M059J (cell line): ENCODE data around the gene SEC14L6. TPM values are rescaled to one million over a fixed set of nuclear protein-coding genes. Genes with fewer than 3 reads are reported as not detected.

Experiments used
- DNase-seq: peaks from one replicate; pipeline ENCODE4 v3.0.0-alpha.2; 2012; ENCODE audit warnings: low read depth
- total RNA-seq: library from RNA; depleted of rRNA; stranded (reverse); fragments of >200 nt; shearing (Covaris generic); gene quantifications from 2 replicates; pipeline ENCODE4 v1.2.3, GENCODE V29; 2014; rRNA removed

Gene SEC14L6
- total RNA-seq, 1 experiment from 2014 or later: not detected

DNA sequence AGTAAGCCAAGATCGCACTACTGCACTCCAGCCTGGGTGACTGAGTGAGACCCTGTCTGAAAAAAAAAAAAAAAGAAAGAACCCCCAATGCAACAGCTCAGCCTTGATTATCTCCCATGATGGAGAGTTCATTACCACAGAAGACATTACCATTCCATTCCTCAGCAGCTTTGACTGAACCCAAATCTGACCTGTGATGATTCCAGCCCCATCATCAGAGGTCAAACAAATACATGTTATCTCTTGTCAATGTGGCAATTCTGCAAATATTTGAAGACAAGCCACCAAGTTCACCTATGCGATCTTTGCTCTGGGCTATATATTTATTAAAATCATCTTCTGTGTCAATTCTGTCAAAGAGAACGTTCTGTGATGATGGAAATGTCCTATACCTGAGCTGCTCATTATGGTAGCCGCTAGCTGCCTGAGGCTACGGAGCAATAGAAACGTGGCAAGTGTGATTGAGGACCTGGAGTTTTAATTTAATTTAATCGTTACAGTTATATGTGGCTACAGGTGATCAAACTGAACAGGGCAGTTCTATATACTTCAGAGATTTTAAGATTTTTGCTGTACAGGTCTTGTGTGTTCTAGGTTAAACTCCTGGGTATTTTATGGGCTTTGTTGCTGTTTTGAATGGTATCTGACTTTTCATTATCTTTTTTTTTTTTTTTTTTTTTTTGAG, 48.9 kb downstream of the SEC14L6 start:
- no peak for DNase-seq

DNA sequence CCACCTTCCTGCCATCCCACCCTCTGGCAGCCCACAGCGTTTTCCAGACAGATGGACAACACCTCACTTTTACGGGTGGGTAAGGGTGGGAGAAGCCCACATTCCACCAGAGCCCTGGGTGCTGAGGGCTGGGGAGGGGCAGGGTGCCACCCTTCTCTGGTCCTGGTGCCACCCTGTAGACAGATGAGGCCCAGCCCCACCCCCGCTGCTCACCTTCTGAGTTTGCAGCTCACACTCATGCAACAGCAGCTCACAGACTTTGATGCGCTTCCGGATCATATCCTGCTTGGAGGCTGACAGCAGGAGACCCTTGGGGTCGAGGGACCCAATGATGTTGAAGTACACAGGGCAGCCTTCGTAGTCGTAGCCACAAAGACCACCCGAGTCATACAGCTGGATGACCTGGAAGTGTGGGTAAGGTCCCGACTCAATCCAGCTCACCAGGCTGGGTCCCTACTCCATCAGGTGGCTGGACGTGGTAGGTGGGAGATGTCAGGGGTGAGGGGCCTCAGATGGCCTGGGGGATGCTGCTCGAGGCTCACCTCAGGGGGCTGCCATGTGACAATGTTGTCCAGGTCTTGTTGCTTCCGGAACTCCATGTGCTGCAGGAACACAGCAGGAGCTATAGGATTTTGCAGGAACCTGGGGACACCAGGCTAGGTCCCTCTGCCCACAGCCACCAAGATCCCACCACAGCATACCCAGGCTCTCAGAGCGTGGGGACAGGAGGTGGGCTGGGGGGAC, 51.3 kb downstream of the SEC14L6 start:
- DNase-seq: no peak

DNA sequence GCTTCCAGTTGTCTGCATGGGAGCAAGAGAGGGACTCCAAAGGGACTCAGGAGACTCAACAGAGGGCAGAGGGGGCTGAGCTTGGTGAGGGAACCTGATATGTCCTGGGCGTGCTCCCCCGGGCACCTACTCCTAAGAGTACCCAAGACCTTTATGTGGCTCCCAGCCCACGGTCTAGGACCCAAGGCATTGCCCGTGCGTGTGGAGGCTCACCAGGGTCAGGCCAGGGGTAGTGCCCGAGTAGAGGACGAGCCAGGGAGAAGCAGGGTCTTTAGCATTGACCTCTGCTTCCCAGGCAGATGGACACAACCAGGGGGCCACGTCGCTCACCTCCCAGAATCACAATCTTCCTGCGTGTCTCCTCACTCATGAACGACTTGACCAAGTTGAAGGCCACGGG, 54.4 kb downstream of the SEC14L6 start:
- no peak for DNase-seq

DNA sequence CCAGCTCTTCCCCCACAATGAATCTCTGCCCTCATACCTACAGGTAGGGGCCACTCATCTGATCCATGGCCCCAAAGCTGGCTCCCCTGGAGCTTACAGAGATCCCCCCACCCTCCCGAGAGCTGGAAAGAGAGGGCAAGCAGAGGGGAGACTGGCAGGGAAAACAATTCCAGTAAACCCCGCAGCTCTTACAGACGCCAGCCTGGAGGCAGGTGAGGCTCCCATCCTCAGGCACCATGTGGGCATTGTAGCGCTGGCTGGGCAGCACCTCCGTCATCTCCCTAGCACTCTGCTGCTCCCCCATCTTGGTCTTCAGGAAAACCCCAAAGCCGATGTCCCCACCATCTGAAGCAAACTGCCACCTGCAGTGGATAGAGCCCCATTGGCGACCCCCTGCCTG, 55.2 kb downstream of the SEC14L6 start:
- DNase-seq: no peak

- no peak for DNase-seq
Observed at GRCh38 chr22:30490399-30490798, 56.1 kb downstream of the SEC14L6 start.

DNA sequence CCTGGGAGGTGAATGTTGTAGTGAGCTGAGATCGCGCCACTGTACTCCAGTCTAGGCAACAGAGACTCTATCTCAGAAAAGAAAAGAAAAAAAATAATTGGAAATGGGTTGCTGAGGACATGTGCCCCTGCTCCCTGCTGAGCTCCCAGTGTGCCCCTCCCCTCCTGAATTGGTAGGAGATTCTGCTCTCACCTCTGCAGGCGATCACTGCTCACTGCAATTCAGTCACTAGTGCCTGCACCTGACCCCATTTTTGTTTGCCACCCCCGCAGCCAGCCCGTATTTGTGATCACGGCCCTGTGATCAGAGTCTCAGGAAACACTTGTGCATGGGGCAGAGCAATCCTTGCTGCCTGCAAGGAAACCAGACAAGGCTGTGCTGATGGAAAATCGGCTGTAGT, 58.4 kb downstream of the SEC14L6 start:
- DNase-seq: no peak

- DNase-seq: no peak
Observed at GRCh38 chr22:30486661-30487115, 59.9 kb downstream of the SEC14L6 start.

GRCh38 chr22:30486118-30486517, 60.4 kb downstream of the SEC14L6 start:
- no peak for DNase-seq

DNA sequence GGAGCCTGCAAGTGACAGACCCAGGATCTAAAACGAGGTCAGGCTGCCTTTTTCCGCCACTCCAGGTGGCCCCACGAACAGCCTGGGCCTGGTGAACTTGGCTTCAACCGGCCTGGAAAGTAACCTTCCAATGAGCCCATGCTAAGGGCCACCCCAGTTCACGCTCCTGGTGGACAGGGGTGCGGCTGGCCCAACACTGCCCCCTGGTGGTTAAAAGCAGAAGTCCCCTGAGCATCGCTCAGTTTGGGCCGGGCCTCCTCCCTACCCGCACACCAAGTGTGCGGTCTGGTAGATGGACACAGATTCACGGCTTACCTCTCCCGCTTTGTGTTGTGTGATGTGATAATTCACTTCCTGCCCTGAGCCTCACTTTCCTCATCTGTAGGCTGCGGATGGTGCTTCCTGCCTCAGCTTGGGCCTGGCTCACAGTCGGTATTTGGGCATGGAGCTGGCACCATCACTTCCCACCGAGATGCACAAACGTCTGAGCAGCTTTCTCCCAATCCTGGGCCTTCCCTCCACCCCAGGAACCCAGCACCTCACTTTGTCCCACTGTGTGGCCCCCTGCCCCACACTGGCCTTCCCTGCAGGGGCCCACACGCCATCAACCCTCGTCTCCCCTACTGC, 61.1 kb downstream of the SEC14L6 start:
- peak; percentile 41 for DNase-seq

GRCh38 chr22:30483169-30483568, 63.4 kb downstream of the SEC14L6 start:
- peak; percentile 21 for DNase-seq

DNA sequence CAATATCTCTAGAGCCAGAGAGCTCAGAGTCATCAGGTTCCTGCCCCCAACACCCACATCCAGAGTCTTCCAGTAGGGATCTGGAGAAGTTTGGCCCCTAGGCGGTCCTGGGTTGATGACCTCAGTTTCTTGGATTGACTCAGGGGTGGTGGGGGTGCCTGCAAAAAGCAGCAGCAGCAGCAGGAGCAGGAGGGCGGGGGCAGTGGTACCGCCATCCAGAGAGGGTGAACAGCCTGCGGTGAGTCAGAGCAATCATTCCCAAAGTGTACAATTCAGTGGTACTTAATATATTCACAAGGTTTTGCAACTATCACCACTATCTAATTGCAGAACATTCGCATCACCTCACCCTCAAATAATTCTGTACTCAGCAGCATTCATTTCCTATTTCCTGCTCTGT, 64.8 kb downstream of the SEC14L6 start:
- peak; percentile 65 for DNase-seq

- no peak for DNase-seq
Observed at GRCh38 chr22:30479981-30480380, 66.6 kb downstream of the SEC14L6 start.

GRCh38 chr22:30474683-30475424, 71.7 kb downstream of the SEC14L6 start:
- DNase-seq: peak; percentile 51

DNA sequence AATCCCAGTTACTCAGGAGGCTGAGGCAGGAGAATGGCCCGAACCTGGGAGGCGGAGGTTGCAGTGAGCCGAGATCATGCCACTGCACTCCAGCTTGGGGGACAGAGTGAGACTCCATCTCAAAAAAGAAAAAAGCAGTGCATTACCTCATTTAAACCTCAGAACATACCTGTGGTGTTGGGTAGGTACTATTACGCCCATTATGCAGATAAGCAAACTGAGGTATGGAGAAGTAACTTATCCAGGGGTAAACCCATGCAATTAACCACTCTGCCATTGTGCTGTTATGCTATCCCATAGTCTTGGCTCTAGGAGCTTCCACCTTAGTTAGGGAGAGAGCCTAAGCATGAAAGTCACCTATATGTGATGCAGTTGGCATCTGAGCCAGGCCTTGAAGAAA, 72.4 kb downstream of the SEC14L6 start:
- no peak for DNase-seq

- no peak for DNase-seq
Observed at GRCh38 chr22:30472994-30473720, 73.4 kb downstream of the SEC14L6 start.

Other genes with a start within 250 kb of the SEC14L6 start
- gene TBC1D10A, start 219.8 kb downstream of the SEC14L6 start, total RNA-seq: 13.5 and 20.9 TPM in 2 replicates
- gene SF3A1, start 189.8 kb downstream of the SEC14L6 start, total RNA-seq: 25.9 and 52.2 TPM in 2 replicates
- 0.76 and 3.7 TPM in 2 replicates for gene CCDC157, start 189.7 kb downstream of the SEC14L6 start, total RNA-seq
- gene RNF215, start 159.3 kb downstream of the SEC14L6 start, total RNA-seq: 15.1 and 17.4 TPM in 2 replicates
- gene SEC14L2, start 149.7 kb downstream of the SEC14L6 start, total RNA-seq: 15.1 and 31.3 TPM in 2 replicates
- 10.0 and 12.1 TPM in 2 replicates for gene MTFP1, start 121.0 kb downstream of the SEC14L6 start, total RNA-seq
- gene SEC14L3, start 74.7 kb downstream of the SEC14L6 start, total RNA-seq: not detected in 2 replicates
- gene SEC14L4, start 41.0 kb downstream of the SEC14L6 start, total RNA-seq: not detected in 2 replicates
- not detected in 2 replicates for gene GAL3ST1, start 27.9 kb upstream of the SEC14L6 start, total RNA-seq
- gene PES1, start 45.2 kb upstream of the SEC14L6 start, total RNA-seq: 53.1 and 57.9 TPM in 2 replicates
- gene TCN2, start 60.4 kb upstream of the SEC14L6 start, total RNA-seq: 5.8 and 6.2 TPM in 2 replicates
- gene SLC35E4, start 89.0 kb upstream of the SEC14L6 start, total RNA-seq: 7.6 and 9.0 TPM in 2 replicates
- gene DUSP18, start 121.1 kb upstream of the SEC14L6 start, total RNA-seq: 3.8 and 4.6 TPM in 2 replicates
- gene OSBP2, start 148.1 kb upstream of the SEC14L6 start, total RNA-seq: 1.3 and 2.7 TPM in 2 replicates